SK-N-SH (cell line): Measurements from ENCODE around the gene PDZK1IP1. TPM values are rescaled to one million over a fixed set of nuclear protein-coding genes. Genes with fewer than 3 reads are reported as not detected.

Source experiments
- CTCF ChIA-PET: fragments of 300-600, 350-600 bp; formaldehyde crosslinking; extraction: SDS; loops from one replicate; lab custom pipeline; 2021; lab: Yijun Ruan, JAX
- POLR2A ChIA-PET: fragments of 350-600 bp; sonication (Branson Sonifier 250); formaldehyde crosslinking; extraction: SDS; loops from one replicate; lab custom pipeline; 2020; ENCODE audit warnings: antibody characterized with exemption, inconsistent platforms; lab: Yijun Ruan, JAX
- DNase-seq: peaks from one replicate; pipeline ENCODE4 v3.0.0; 2012
- H2AFZ ChIP-seq: fragments of 200-600 bp; sonication (generic); 2 replicates; pipeline ENCODE4 v1.8.1; 2016; ENCODE audit warnings: antibody characterized with exemption, mild to moderate bottlenecking, low read depth
- H3F3A ChIP-seq: fragments of 200-600 bp; sonication (generic); replicated peaks from 2 replicates; pipeline ENCODE3; 2016; ENCODE audit warnings: antibody characterized with exemption, mild to moderate bottlenecking; ENCODE audit not compliant: insufficient read depth
- H3K27ac ChIP-seq, 2 experiments: fragments of 200-500 bp in 1 of 2; fragments of 200-600 bp in 1 of 2; sonication (Bioruptor generic) in 1 of 2; sonication (generic), shearing (Covaris generic) in 1 of 2; 2 replicates each; pipeline versions ENCODE4 v1.5.1 to v1.6.1; 2014 to 2016; ENCODE audit warnings: low read depth in 2 of 2, inconsistent platforms in 1 of 2, low read length in 1 of 2, mild to moderate bottlenecking in 1 of 2, mixed read lengths in 1 of 2
- H3K27me3 ChIP-seq: fragments of 200-600 bp; sonication (generic), shearing (Covaris generic); 2 replicates; pipeline ENCODE4 v1.6.1; 2016; ENCODE audit warnings: mixed run types; ENCODE audit not compliant: insufficient read depth
- H3K36me3 ChIP-seq, 2 experiments: fragments of 200-500 bp in 1 of 2; fragments of 200-600 bp in 1 of 2; sonication (Bioruptor generic) in 1 of 2; sonication (generic) in 1 of 2; replicated peaks in 1 of 2; 2 replicates each; pipeline versions ENCODE3 to v1.5.1; 2014 to 2016; ENCODE audit warnings: low read length in 1 of 2, mild to moderate bottlenecking in 1 of 2; ENCODE audit not compliant: insufficient read depth in 2 of 2, control insufficient read depth in 1 of 2
- H3K4me1 ChIP-seq, 2 experiments: fragments of 200-500 bp in 1 of 2; fragments of 200-600 bp in 1 of 2; sonication (Bioruptor generic) in 1 of 2; sonication (generic), shearing (Covaris generic) in 1 of 2; 2 replicates each; pipeline versions ENCODE4 v1.5.1 to v1.6.1; 2014 to 2016; ENCODE audit warnings: low read depth in 1 of 2, low read length in 1 of 2, mixed run types in 1 of 2; ENCODE audit not compliant: insufficient read depth in 2 of 2, control insufficient read depth in 1 of 2
- H3K4me2 ChIP-seq: fragments of 200-600 bp; sonication (generic), shearing (Covaris generic); 2 replicates; pipeline ENCODE4 v1.6.1; 2017; ENCODE audit warnings: mixed run types
- H3K4me3 ChIP-seq, 2 experiments: fragments of 200-500 bp in 1 of 2; fragments of 200-600 bp in 1 of 2; sonication (Bioruptor generic) in 1 of 2; sonication (generic), shearing (Covaris generic) in 1 of 2; 2 replicates each; pipeline versions ENCODE4 v1.5.1 to v1.8.1; 2014 to 2016; ENCODE audit warnings: low read depth in 2 of 2, inconsistent platforms in 1 of 2, low read length in 1 of 2, mild to moderate bottlenecking in 1 of 2, mixed read lengths in 1 of 2, moderate library complexity in 1 of 2
- H3K79me2 ChIP-seq: fragments of 200-600 bp; sonication (generic); 2 replicates; pipeline ENCODE4 v1.8.1; 2017; ENCODE audit warnings: mild to moderate bottlenecking; ENCODE audit not compliant: insufficient read depth
- H3K9ac ChIP-seq: fragments of 200-600 bp; sonication (generic); 2 replicates; pipeline ENCODE4 v1.6.1; 2017; ENCODE audit warnings: mixed run types
- H3K9me2 ChIP-seq: fragments of 200-600 bp; sonication (generic); 2 replicates; pipeline ENCODE4 v1.6.1; 2017; ENCODE audit warnings: mixed run types
- H3K9me3 ChIP-seq: fragments of 200-600 bp; sonication (generic); 2 replicates; pipeline ENCODE4 v1.6.1; 2017; ENCODE audit warnings: mixed run types, mild to moderate bottlenecking, moderate library complexity
- H4K20me1 ChIP-seq: fragments of 200-600 bp; sonication (generic); 2 replicates; pipeline ENCODE4 v1.6.1; 2017; ENCODE audit warnings: mild to moderate bottlenecking, mixed run types; ENCODE audit not compliant: insufficient read depth
- CHD2 ChIP-seq: fragments of 150-350 bp; IDR thresholded peaks from 2 replicates; pipeline ENCODE4 v1.6.1; 2018; ENCODE audit warnings: low read length; ENCODE audit not compliant: partially characterized antibody
- ELF1 ChIP-seq: IDR thresholded peaks from 2 replicates; pipeline ENCODE4 v1.4.0; 2012
- FOXJ3 ChIP-seq: sonication (generic); formaldehyde crosslinking; IDR thresholded peaks from 2 replicates; pipeline ENCODE4 v1.5.1; 2020; ENCODE audit warnings: mild to moderate bottlenecking, missing genetic modification reagents
- FOXM1 ChIP-seq: IDR thresholded peaks from 2 replicates; pipeline ENCODE4 v1.4.0; 2012; ENCODE audit warnings: low read depth, mild to moderate bottlenecking
- GATA2 ChIP-seq: sonication (generic); formaldehyde crosslinking; IDR thresholded peaks from 2 replicates; pipeline ENCODE4 v1.5.0; 2020; ENCODE audit warnings: mild to moderate bottlenecking, missing genetic modification reagents
- JUND ChIP-seq: IDR thresholded peaks from 2 replicates; pipeline ENCODE4 v1.4.0; 2012
- MXI1 ChIP-seq: IDR thresholded peaks from 2 replicates; pipeline ENCODE4 v1.6.1; 2012; ENCODE audit warnings: mild to moderate bottlenecking, low read depth, low read length, improper control_type of control experiment
- POLR2AphosphoS5 ChIP-seq: IDR thresholded peaks from 2 replicates; pipeline ENCODE4 v1.6.1; 2012; ENCODE audit warnings: low read depth, low read length
- RFX5 ChIP-seq: IDR thresholded peaks from 2 replicates; pipeline ENCODE4 v1.6.1; 2012; ENCODE audit warnings: mild to moderate bottlenecking, improper control_type of control experiment, low read length
- SIN3A ChIP-seq: IDR thresholded peaks from 2 replicates; pipeline ENCODE4 v1.6.1; 2012; ENCODE audit warnings: low read depth, mild to moderate bottlenecking, low read length, moderate library complexity, borderline replicate concordance
- SMC3 ChIP-seq: IDR thresholded peaks from 2 replicates; pipeline ENCODE4 v1.6.1; 2012; ENCODE audit warnings: low read depth, low read length, improper control_type of control experiment
- TAF1 ChIP-seq: IDR thresholded peaks from 2 replicates; pipeline ENCODE4 v1.6.1; 2012; ENCODE audit warnings: low read depth, mild to moderate bottlenecking, low read length, moderate library complexity, borderline replicate concordance
- TCF12 ChIP-seq: IDR thresholded peaks from 2 replicates; pipeline ENCODE4 v1.4.0; 2012
- YY1 ChIP-seq: IDR thresholded peaks from 2 replicates; pipeline ENCODE4 v1.4.0; 2012; ENCODE audit warnings: low read depth, mild to moderate bottlenecking
- WGBS: methylation state at CpG from one replicate; pipeline ENCODE4 v1.1.6; 2017; ENCODE audit warnings: low lambda C conversion rate; 5-methylcytosine and 5-hydroxymethylcytosine counted together
- polyA plus RNA-seq, 3 experiments: library from polyadenylated mRNA; depleted of rRNA; stranded (reverse); fragments of >200 nt; gene quantifications; 2 replicates each; pipeline ENCODE4 v1.2.3, GENCODE V29; 2012
- TF ChIP-seq, protein P1 (sequence below): IDR thresholded peaks from 2 replicates; pipeline ENCODE4 v1.4.0; 2012; ENCODE audit warnings: low read depth
- TF ChIP-seq, protein P2 (sequence below): IDR thresholded peaks from 2 replicates; pipeline ENCODE4 v1.4.0; 2012; ENCODE audit warnings: low read depth, borderline replicate concordance
- TF ChIP-seq, protein P3 (sequence below): IDR thresholded peaks from 2 replicates; pipeline ENCODE4; 2012
- TF ChIP-seq, protein P4 (sequence below): fragments of 200-600 bp; sonication (generic); IDR thresholded peaks from 2 replicates; pipeline ENCODE4 v1.6.1; 2017; ENCODE audit warnings: antibody characterized with exemption, mild to moderate bottlenecking, moderate library complexity

The PDZK1IP1 gene
- polyA plus RNA-seq, 1 of the 3 experiments (the other 2 are of a cell fraction) = not detected

DNA sequence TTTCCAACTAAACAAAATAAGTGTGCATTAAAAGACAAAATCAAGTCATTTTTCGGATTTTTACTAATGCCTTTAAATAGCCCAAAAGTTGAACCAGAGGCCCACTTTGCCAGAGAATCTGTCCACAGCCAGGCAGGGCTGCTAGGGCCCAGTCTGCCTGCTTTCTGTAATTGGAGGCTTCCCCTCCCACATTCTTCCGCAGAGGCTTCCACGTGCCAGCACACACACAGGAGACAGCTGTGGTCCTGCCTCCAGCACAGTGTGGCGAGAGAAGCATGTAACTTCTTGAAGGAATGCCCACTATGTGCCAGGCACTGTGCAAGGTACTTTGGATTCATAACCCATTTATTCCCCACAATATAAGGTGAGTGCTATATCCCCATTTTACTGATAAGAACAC, 11.3 kb upstream of the PDZK1IP1 start:
- Histone ChIP-seq H2AFZ (no peak overlapping the region), H4K20me1 (no peaks in the 10 kb centered on the region), H3F3A (no peaks in the 10 kb centered on the region), H3K4me1 (no peaks in the 10 kb centered on the region), H3K36me3 (no peaks in the 10 kb centered on the region), H3K4me2 (no peak overlapping the region), H3K9me2 (no peaks in the 10 kb centered on the region), H3K9ac (no peak overlapping the region), H3K27ac (no peak overlapping the region), H3K9me3 (no peaks in the 10 kb centered on the region), H3K79me2 (no peaks in the 10 kb centered on the region), H3K4me3 (no peak overlapping the region), H3K27me3 (peaks cover 34% of the 10 kb centered on the region)
- no peak for DNase-seq
- TF ChIP-seq TCF12 (no peak), YY1 (no peak), CHD2 (no peak), SMC3 (no peak), TAF1 (no peak), ELF1 (no peak), JUND (no peak), FOXJ3 (CRISPR knock-in tag) (no peak), FOXM1 (no peak), POLR2AphosphoS5 (no peak), SIN3A (no peak), MXI1 (no peak), GATA2 (CRISPR knock-in tag) (no peak), RFX5 (no peak)
- TF ChIP-seq, protein P1, sequence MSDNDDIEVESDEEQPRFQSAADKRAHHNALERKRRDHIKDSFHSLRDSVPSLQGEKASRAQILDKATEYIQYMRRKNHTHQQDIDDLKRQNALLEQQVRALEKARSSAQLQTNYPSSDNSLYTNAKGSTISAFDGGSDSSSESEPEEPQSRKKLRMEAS = no peak
- TF ChIP-seq, protein P2, sequence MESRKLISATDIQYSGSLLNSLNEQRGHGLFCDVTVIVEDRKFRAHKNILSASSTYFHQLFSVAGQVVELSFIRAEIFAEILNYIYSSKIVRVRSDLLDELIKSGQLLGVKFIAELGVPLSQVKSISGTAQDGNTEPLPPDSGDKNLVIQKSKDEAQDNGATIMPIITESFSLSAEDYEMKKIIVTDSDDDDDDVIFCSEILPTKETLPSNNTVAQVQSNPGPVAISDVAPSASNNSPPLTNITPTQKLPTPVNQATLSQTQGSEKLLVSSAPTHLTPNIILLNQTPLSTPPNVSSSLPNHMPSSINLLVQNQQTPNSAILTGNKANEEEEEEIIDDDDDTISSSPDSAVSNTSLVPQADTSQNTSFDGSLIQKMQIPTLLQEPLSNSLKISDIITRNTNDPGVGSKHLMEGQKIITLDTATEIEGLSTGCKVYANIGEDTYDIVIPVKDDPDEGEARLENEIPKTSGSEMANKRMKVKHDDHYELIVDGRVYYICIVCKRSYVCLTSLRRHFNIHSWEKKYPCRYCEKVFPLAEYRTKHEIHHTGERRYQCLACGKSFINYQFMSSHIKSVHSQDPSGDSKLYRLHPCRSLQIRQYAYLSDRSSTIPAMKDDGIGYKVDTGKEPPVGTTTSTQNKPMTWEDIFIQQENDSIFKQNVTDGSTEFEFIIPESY = no peak
- TF ChIP-seq, protein P3, sequence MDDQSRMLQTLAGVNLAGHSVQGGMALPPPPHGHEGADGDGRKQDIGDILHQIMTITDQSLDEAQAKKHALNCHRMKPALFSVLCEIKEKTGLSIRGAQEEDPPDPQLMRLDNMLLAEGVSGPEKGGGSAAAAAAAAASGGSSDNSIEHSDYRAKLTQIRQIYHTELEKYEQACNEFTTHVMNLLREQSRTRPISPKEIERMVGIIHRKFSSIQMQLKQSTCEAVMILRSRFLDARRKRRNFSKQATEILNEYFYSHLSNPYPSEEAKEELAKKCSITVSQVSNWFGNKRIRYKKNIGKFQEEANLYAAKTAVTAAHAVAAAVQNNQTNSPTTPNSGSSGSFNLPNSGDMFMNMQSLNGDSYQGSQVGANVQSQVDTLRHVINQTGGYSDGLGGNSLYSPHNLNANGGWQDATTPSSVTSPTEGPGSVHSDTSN = no peak
- TF ChIP-seq, protein P4, sequence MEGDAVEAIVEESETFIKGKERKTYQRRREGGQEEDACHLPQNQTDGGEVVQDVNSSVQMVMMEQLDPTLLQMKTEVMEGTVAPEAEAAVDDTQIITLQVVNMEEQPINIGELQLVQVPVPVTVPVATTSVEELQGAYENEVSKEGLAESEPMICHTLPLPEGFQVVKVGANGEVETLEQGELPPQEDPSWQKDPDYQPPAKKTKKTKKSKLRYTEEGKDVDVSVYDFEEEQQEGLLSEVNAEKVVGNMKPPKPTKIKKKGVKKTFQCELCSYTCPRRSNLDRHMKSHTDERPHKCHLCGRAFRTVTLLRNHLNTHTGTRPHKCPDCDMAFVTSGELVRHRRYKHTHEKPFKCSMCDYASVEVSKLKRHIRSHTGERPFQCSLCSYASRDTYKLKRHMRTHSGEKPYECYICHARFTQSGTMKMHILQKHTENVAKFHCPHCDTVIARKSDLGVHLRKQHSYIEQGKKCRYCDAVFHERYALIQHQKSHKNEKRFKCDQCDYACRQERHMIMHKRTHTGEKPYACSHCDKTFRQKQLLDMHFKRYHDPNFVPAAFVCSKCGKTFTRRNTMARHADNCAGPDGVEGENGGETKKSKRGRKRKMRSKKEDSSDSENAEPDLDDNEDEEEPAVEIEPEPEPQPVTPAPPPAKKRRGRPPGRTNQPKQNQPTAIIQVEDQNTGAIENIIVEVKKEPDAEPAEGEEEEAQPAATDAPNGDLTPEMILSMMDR = no peak
- CTCF ChIA-PET = interaction anchor here (1.2 to 5.2 kb wide), 4 partner anchors 8 to 26 kb away, joined by 4 to 29 read pairs (median 10); no protein-coding TSS in a partner anchor
- WGBS = 9% methylated on average over 4 of the region's 4 CpGs
- POLR2A ChIA-PET = no interaction called here
